Globus pallidus (tissue), 1 donor: ENCODE measurements around the gene BSG.
"Not testable (repeated sequence)": the region's sequence is repeated elsewhere in the genome, so short reads cannot be mapped to it uniquely, and the experiment has no call there.

Source experiments
- DNase-seq: peaks from one replicate; pipeline ENCODE4 v3.0.0-alpha.2; 2015; ENCODE audit warnings: low spot score

The BSG gene

GRCh38 chr19:620166-620862, 47.9 kb downstream of the BSG start:
- DNase-seq = no peak

GRCh38 chr19:621191-621590, 48.8 kb downstream of the BSG start:
- not testable (repeated sequence) for DNase-seq

- DNase-seq = no peak
Measured at GRCh38 chr19:621819-622218, 49.4 kb downstream of the BSG start.

GRCh38 chr19:622666-623065, 50.3 kb downstream of the BSG start:
- DNase-seq = no peak

GRCh38 chr19:623175-623916, 51.0 kb downstream of the BSG start:
- no peak for DNase-seq

- no peak for DNase-seq
Measured at GRCh38 chr19:623974-624373, 51.6 kb downstream of the BSG start.

GRCh38 chr19:624433-625109, 52.2 kb downstream of the BSG start:
- no peak for DNase-seq

GRCh38 chr19:625257-625656, 52.9 kb downstream of the BSG start:
- DNase-seq = no peak

GRCh38 chr19:626566-626965, 54.2 kb downstream of the BSG start:
- DNase-seq = not testable (repeated sequence)

GRCh38 chr19:628168-628567, 55.8 kb downstream of the BSG start:
- no peak for DNase-seq

- DNase-seq = not testable (repeated sequence)
Measured at GRCh38 chr19:629515-629914, 57.1 kb downstream of the BSG start.

GRCh38 chr19:629961-630714, 57.7 kb downstream of the BSG start:
- DNase-seq = no peak

- DNase-seq = no peak
Measured at GRCh38 chr19:632579-633067, 60.2 kb downstream of the BSG start.
